KMS-11 (cell line): Measurements from ENCODE around the gene CKAP5.

ENCODE experiments used
- H2AFZ ChIP-seq: fragments of 200-600 bp; sonication (generic); 2 replicates; pipeline ENCODE4 v1.6.1; 2016; ENCODE audit warnings: antibody characterized with exemption, mixed run types, low read depth
- H3K27ac ChIP-seq: fragments of 200-600 bp; sonication (generic); 2 replicates; pipeline ENCODE4 v1.6.1; 2016; ENCODE audit warnings: mild to moderate bottlenecking, mixed run types
- H3K27me3 ChIP-seq: fragments of 200-600 bp; sonication (generic); 2 replicates; pipeline ENCODE4 v1.6.1; 2017; ENCODE audit warnings: mild to moderate bottlenecking, low read depth, mixed run types, moderate library complexity; ENCODE audit not compliant: insufficient read depth
- H3K36me3 ChIP-seq: fragments of 200-600 bp; sonication (generic); 2 replicates; pipeline ENCODE4 v1.6.1; 2017; ENCODE audit warnings: mild to moderate bottlenecking, mixed run types; ENCODE audit not compliant: insufficient read depth
- H3K4me1 ChIP-seq: fragments of 200-600 bp; sonication (generic); 2 replicates; pipeline ENCODE4 v1.6.1; 2016; ENCODE audit warnings: mild to moderate bottlenecking, low read depth, mixed run types; ENCODE audit not compliant: poor library complexity, severe bottlenecking
- H3K4me2 ChIP-seq: fragments of 200-600 bp; sonication (generic); 2 replicates; pipeline ENCODE4 v1.7.0; 2016; ENCODE audit warnings: mild to moderate bottlenecking, mixed run types
- H3K4me3 ChIP-seq: fragments of 200-600 bp; sonication (generic); IDR thresholded peaks from 2 replicates; pipeline ENCODE4 v1.6.1; 2017; ENCODE audit warnings: low read depth, low read length, mixed read lengths; ENCODE audit not compliant: insufficient read depth
- H3K79me2 ChIP-seq: fragments of 200-600 bp; sonication (generic); 2 replicates; pipeline ENCODE4 v1.6.1; 2016; ENCODE audit warnings: low read depth, mixed run types; ENCODE audit not compliant: insufficient read depth
- H3K9ac ChIP-seq: fragments of 200-600 bp; sonication (generic); 2 replicates; pipeline ENCODE4 v1.6.1; 2016; ENCODE audit warnings: mild to moderate bottlenecking, mixed run types
- H4K20me1 ChIP-seq: fragments of 200-600 bp; sonication (generic); 2 replicates; pipeline ENCODE4 v1.6.1; 2016; ENCODE audit warnings: mild to moderate bottlenecking, mixed run types; ENCODE audit not compliant: insufficient read depth
- CTCF ChIP-seq: fragments of 200-600 bp; sonication (generic); conservative IDR thresholded peaks from 2 replicates; pipeline ENCODE4 v1.6.1; 2017; ENCODE audit warnings: low read depth, mild to moderate bottlenecking, antibody characterized with exemption, low read length, moderate library complexity, mixed read lengths

CKAP5 gene

DNA sequence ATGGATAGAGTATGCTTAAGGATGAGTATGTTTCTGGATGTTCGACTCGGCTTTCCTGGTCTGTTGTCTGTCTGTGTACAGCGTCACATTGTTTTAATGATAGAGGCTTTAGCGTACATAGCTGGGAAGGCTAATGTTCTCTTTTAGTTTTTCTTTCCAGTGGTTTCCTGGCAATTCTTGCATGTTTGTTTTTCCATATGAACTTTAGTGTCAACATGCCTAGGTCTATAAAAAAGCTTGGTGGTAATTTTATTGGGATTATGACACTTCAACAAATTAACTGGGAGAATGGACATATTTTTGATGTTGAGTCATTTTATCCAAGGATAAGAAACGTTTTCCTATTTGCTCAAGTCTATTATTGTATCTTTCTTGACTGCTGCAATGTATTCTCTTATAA, 109.5 kb downstream of the CKAP5 start:
- TF ChIP-seq CTCF, result no peak
- Histone ChIP-seq H3K4me3 (no peak overlapping the region), H3K36me3 (no peaks in the 10 kb centered on the region), H2AFZ (no peak overlapping the region), H3K4me1 (no peaks in the 10 kb centered on the region), H3K9ac (no peak overlapping the region), H3K27ac (no peak overlapping the region), H4K20me1 (no peaks in the 10 kb centered on the region), H3K79me2 (no peaks in the 10 kb centered on the region), H3K4me2 (no peak overlapping the region), H3K27me3 (no peaks in the 10 kb centered on the region)

GRCh38 chr11:46736146-46736545, 109.9 kb downstream of the CKAP5 start:
- no peaks in the 10 kb centered on the region for H3K79me2 ChIP-seq
- H3K9ac ChIP-seq, result no peak overlapping the region
- no peak overlapping the region for H3K4me3 ChIP-seq
- no peak overlapping the region for H3K4me2 ChIP-seq
- no peaks in the 10 kb centered on the region for H4K20me1 ChIP-seq
- H3K27ac ChIP-seq, result no peak overlapping the region
- H2AFZ ChIP-seq, result no peak overlapping the region
- no peaks in the 10 kb centered on the region for H3K36me3 ChIP-seq
- no peak for TF ChIP-seq CTCF
- H3K27me3 ChIP-seq, result no peaks in the 10 kb centered on the region
- no peaks in the 10 kb centered on the region for H3K4me1 ChIP-seq

DNA sequence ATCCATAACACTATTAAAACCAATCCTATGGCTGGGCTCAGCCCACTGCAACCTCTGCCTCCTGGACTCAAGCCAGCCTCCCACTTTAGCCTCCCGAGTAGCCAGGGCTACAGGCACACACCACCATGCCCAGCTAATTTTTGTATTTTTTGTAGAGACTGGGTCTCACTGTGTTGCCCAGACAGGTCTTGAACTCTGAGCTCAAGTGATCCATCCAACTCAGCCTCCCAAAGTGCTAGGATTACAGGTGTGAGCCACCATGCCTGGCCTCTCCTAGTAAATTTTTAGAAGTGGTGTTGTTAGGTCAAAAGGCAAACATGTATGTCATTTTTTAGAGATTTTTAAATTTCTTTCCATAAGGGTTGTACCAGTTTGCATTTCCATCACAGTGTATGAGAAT, 112.8 kb downstream of the CKAP5 start:
- H2AFZ ChIP-seq, result no peak overlapping the region
- no peak for TF ChIP-seq CTCF
- H3K27me3 ChIP-seq, result no peaks in the 10 kb centered on the region
- H3K9ac ChIP-seq, result no peak overlapping the region
- no peak overlapping the region for H3K4me3 ChIP-seq
- H4K20me1 ChIP-seq, result no peaks in the 10 kb centered on the region
- H3K4me1 ChIP-seq, result no peaks in the 10 kb centered on the region
- no peaks in the 10 kb centered on the region for H3K36me3 ChIP-seq
- no peaks in the 10 kb centered on the region for H3K79me2 ChIP-seq
- no peak overlapping the region for H3K4me2 ChIP-seq
- no peak overlapping the region for H3K27ac ChIP-seq

DNA sequence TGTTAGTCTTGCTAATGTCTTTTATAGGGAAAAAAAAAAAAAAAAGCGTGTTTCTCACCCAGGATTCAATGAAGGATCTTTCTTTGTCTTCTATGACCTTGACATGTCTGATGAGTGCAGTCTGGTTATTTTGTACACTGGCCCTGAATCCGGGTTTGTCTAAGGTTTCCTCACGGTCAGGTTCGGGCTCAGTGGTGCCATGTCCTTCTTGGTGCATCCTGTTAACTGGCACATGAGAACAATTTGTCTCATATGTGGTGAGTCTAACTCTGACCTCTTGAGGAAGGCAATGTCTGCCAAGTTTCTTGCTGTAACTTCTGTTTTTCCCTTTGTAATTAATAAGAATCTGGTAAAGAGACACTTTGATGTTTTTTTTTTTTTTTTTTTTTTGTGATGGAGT, 114.5 kb downstream of the CKAP5 start:
- H3K4me2 ChIP-seq, result no peak overlapping the region

More for the DNA sequence above, 114.5 kb downstream of the CKAP5 start:
- H3K4me1 ChIP-seq, result no peaks in the 10 kb centered on the region
- H3K27ac ChIP-seq, result no peak overlapping the region
- no peak overlapping the region for H2AFZ ChIP-seq
- H3K36me3 ChIP-seq, result no peaks in the 10 kb centered on the region
- no peak for TF ChIP-seq CTCF
- H3K4me3 ChIP-seq, result no peak overlapping the region
- no peaks in the 10 kb centered on the region for H4K20me1 ChIP-seq
- H3K27me3 ChIP-seq, result no peaks in the 10 kb centered on the region
- H3K79me2 ChIP-seq, result no peaks in the 10 kb centered on the region
- no peak overlapping the region for H3K9ac ChIP-seq
